HG03280 (cell line): ENCODE results near the gene ROGDI.

Experiments used
- ATAC-seq: cut with Tn5 transposase; IDR thresholded peaks from one replicate; pipeline ENCODE4 v1.9.1; 2021; ENCODE audit warnings: mild to moderate bottlenecking, moderate library complexity; ENCODE audit not compliant: unreplicated experiment

The ROGDI gene

GRCh38 chr16:4768549-4769305 is 33.7 kb downstream of the ROGDI start:
- ATAC-seq, result peak; percentile 48

DNA sequence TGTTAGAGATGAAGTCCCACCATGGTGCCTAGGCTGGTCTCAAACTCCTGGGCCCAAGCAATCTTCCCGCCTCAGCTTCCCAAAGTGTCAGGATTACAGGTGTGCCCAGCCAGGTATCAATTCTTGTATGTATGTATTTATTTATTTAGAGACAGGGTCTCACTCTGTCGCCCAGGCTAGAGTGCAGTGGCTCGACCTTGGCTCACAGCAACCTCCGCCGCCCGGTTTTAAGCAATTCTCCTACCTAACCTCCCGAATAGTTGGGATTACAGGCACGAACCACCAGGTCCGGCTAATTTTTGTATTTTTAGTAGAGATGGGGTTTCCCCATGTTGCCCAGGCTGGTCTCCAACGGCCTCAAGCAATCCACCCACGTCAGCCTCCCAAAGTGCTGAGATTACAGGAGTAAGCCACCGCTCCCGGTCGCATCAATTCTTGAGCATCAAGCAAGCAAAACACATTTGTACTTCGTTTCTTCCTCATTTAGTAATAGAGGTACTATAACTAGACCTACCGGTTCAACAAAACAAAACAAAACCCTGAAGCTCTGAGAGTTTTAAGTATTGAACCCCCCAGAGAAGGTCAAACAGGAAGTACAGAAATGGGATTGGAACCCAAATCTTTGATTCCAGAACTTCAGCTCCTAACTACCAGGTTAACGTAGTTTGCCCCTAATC is 34.4 kb downstream of the ROGDI start:
- no peak for ATAC-seq

- ATAC-seq, result peak; percentile 86
Observed at GRCh38 chr16:4766875-4767628, 35.4 kb downstream of the ROGDI start, which contains the start of gene ZNF500. TSS of gene ZNF500 (minus strand) at chr16:4767162. CDS start at chr16:4765978, 1,184 bp downstream.

- no peak for ATAC-seq
Observed at GRCh38 chr16:4765511-4766474, 36.6 kb downstream of the ROGDI start.

DNA sequence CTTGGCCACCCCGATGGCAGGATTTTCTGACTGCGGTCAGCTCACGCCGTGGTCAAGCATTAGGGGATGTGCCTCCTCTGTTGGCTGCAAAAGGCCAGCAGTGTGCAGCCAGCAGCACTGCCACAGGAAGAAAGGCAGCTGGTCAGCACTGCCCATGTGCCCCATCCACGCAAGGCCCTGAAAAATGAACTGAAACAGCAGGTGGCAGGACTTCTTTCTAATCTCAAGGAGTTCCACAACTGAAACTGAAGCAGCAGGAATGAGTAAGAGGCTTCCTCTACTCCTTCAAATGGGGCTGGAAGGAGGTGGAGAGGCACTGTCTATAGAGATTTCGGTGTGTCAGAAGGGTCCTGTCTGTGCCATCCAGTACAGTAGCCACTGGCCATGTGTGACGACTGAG is 38.6 kb downstream of the ROGDI start:
- no peak for ATAC-seq

DNA sequence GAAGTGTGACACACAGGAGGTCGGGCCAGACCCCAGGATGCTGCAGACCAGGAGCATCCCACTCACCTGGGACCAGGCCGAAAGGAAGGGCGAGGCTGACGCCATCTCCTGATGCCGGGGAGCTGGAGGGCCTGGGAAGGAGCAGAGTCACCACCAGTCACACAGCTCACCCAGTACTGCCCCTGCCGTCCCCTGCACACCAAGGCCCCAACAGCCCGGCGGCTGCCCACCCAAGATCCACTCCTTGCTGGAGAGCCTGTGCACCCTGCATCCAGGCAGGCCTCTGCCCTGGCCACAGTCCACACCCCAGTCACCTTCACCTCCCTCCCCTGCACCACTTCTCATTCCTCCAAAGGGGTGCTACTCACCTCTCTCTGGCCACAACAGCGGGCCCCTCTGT is 40.2 kb downstream of the ROGDI start:
- ATAC-seq, result no peak

DNA sequence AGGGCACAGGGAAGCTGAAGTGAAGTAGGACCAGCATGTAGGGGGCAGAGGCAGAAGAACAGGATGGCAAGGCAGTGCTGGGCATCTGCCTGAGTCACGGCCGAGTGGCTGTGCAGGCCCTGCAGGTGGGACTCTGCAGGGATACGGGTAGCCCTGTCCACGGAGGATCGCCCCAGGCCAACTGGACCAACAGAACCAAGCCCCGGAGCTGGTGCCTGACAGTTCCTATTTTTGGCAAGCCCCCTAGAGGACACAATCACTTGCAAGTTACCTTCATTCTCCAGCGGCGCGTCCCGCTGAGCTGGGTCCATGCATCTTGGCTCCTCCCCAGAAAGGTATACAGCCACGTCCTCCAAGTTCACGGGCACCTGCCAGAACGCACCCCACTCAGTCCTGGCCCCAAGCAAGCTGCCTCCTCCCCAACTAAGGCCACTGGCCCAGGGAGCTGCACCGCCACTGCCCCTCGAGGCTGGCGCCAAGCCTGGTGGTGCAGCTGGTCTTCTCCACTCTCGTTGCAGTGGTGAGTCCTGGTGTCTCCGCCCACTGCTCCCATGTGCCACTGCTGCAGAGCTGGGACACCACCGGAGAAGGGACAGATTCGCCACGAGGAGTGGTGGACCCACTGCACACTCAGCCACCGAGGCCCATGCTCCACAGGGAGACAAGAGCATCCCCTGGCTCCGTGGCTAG is 42.1 kb downstream of the ROGDI start:
- no peak for ATAC-seq

DNA sequence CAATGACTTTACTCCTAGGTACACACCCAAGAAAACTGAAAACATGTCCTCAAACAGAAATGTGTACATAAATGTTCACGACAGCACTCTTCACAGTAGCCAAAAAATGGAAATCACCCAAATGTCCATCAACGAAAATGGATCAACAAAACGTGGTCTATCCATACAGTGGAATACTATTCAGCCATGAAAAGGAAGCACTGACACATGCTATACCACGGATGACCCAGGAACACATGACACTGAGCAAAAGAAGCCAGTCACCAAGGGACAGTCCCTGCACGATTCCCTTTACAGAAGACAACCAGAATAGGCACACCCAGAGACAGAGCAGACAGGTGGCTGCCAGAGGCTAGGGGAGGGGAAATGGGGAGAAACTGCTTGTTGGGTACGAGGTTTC is 46.7 kb downstream of the ROGDI start:
- ATAC-seq, result no peak

DNA sequence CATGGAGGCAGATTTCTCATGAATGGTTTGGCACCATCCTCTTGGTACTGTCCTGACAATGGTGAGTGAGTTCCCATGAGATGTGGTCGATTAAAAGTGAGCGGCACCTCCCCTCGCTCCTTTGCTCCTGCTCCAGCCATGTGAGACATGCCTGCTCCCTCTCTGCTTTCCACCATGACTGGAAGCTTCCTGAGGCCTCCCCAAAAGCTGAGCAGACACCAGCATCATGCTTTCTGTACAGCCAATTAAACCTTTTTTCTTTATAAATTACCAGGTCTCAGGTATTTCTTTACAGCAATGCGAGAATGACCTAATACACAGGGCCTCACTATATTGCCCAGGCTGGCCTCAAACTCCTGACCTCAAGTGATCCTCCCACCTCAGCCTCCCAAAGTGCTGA is 47.6 kb downstream of the ROGDI start:
- no peak for ATAC-seq

GRCh38 chr16:4753227-4753626 is 49.2 kb downstream of the ROGDI start:
- ATAC-seq, result no peak

- no peak for ATAC-seq
Observed at GRCh38 chr16:4752351-4753100, 49.9 kb downstream of the ROGDI start.

- no peak for ATAC-seq
Observed at GRCh38 chr16:4750896-4751295, 51.5 kb downstream of the ROGDI start.

DNA sequence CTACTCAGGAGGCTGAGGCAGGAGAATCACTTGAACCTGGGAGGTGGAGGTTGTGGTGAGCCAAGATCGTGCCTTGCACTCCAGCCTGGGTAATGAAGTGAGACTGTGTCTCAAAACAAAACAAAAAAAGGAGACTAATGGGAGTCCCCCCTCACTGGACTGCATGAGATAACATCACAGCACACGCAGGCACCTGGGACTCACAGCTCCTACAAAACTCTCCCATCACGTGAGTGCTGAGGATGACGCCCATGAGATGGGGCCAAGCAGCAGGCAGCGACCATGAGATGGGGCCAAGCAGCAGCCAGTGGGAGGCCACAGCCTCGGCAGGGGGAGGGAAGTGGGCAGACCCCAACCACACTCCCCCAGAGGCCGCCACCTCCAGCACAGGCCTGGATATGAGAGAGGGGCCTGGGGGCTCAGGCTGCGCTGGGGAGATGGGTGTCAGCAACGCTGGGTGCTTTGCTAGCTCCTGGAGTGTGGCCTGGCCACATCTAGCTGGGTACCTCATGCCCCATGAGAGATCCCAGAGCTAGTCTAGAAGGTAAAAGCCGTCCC is 52.7 kb downstream of the ROGDI start:
- ATAC-seq, result no peak

DNA sequence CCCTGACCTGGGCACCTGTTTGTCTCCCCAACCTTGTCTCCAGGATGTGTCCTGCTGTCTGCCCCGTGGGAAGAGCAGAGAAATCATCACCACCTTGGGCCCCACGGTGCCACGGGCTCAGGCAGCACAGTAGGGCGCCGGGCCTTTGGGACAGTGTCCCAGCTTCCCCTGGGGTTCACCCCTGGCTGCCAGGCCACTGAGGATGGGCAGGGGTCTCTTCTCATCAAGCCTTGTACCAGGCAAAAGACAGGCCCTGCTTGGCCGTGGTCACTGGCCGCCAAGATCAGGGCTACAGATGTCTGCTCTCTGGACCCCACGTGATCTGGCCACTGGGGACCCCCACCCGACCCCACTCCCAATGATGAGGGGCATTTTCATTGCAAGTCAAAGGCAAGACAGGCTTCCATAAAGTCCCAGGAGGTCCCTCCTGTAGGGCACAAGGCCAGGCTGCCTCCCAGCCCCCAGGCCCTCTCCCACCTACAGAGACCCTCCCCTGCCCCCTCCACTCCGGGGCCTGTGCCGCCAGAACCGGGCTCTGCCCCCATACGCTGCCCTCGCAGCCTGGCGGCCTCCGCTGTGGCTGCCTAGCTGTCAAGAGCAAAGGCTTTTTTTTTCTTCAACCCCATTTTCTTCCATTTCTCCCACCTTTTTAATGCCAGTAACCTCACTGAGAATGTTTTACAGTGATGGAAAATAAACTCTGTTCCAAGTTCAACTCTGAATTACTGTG is 53.6 kb downstream of the ROGDI start:
- ATAC-seq, result no peak

DNA sequence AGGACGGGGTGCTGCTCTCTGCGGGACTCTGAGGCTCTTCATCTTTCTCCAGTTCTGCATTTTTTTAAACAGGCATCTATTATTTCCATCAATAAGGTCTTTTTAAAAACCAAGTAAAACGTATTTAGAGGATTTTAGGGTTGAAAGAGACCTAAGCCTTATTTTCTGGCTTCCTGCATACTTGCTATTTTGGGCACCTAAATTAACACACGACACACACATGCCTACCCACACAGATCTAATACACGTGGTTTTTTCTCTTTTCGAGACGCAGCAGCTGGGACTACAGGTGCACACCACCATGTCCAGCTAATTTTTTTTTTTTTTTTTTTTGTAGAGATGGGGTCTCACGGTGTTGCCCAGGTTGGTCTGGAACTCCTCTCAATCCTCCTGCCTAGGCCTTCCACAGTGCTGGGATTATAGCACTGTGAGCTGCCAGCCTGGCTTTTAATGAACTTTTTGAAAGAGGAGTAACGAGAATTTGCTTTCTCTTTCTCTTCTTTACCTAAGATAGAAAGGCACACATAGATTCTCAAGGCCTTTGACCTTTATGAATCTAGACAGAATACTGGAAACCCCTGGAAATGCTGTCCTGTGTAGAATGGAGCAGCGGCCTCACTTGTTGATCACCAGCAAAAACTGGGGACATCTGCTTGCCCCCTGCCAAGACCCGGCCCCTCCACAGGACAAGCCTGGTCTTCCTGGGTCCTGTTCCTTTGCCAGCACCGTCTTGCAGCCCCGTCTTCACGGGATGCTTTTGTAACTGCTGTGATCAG is 54.3 kb downstream of the ROGDI start:
- no peak for ATAC-seq

DNA sequence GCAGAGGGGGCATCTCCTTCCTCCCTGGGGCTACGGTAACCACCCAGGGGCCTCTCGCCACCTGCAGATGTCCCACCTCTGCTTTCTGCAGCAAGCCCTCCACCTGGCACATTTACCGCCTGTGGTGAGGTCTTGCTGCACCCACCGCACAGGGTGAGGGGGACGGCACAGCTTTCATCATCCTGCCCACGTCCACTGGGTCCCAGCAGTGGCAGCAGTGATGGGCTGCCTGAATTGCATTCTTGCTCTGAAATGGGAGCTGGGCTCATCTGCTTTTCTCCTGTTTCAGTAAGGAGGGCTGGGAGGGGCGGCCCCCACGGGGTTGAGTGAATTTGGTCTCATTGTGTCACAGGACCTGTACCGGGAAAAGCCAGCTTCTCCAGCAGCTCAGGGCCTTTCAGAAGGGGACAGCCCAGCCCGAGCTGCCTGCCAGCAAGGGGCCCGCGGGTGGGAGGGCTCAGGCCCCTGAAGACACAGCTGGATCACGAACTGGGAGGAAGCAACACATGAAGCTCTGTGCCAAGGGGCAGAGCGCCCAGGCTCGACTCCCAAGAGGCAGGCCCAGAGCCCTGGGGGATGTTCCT is 55.4 kb downstream of the ROGDI start:
- no peak for ATAC-seq
